CD4-positive, alpha-beta T cell (primary cell): ENCODE results near the gene MRPS31. TPM values are rescaled to one million over a fixed set of nuclear protein-coding genes. Genes with fewer than 3 reads are reported as not detected.
A peak's percentile ranks its signal among the peaks of the same experiment; 100 is the strongest.
"Not testable (repeated sequence)": the region's sequence is repeated elsewhere in the genome, so short reads cannot be mapped to it uniquely, and the experiment has no call there.

Experiments
- ATAC-seq: fragments of 200-7000 bp; cut with Tn5 transposase; one replicate; pipeline ENCODE4 v1.10.0; 2022; ENCODE audit warnings: mild to moderate bottlenecking; ENCODE audit not compliant: poor library complexity
- CTCF ChIA-PET: fragments of 350-600 bp; sonication (Branson Sonifier 250); formaldehyde crosslinking; loops from one replicate; lab custom pipeline; 2021; ENCODE audit warnings: antibody characterized with exemption, inconsistent platforms; lab: Charles Lee
- POLR2A ChIA-PET: fragments of 350-600 bp; sonication (Branson Sonifier 250); formaldehyde crosslinking; loops from one replicate; lab custom pipeline; 2021; ENCODE audit warnings: antibody characterized with exemption, inconsistent platforms; lab: Charles Lee
- DNase-seq, 14 experiments: peaks; one replicate each; pipeline ENCODE4 v3.0.0-alpha.2; 2013 to 2020; ENCODE audit warnings: mixed read lengths in 2 of 14
- H3K27ac ChIP-seq, 2 donors: one replicate each; pipeline versions ENCODE4 v1.5.1 to v1.7.0; 2013; ENCODE audit warnings: low read length in 2 of 2, low read depth in 1 of 2, mild to moderate bottlenecking in 1 of 2
- H3K27me3 ChIP-seq, 2 experiments: 1 replicate in 1 of 2; 2 replicates in 1 of 2; pipeline versions ENCODE4 v1.6.1 to v1.7.0; 2013; ENCODE audit warnings: low read length in 2 of 2, control low read depth in 1 of 2, mild to moderate bottlenecking in 1 of 2, moderate library complexity in 1 of 2; ENCODE audit not compliant: insufficient read depth in 2 of 2, control insufficient read depth in 1 of 2
- H3K36me3 ChIP-seq: one replicate; pipeline ENCODE4 v1.6.1; 2013; ENCODE audit warnings: low read length, control low read depth; ENCODE audit not compliant: insufficient read depth
- H3K4me1 ChIP-seq: one replicate; pipeline ENCODE4 v1.6.1; 2013; ENCODE audit warnings: low read length, control low read depth; ENCODE audit not compliant: insufficient read depth
- H3K4me3 ChIP-seq: one replicate; pipeline ENCODE4 v1.5.1; 2013; ENCODE audit warnings: mild to moderate bottlenecking, low read length, moderate library complexity
- H3K9me3 ChIP-seq, 2 experiments: 1 replicate in 1 of 2; 2 replicates in 1 of 2; pipeline versions ENCODE4 v1.6.1 to v1.7.0; 2013; ENCODE audit warnings: low read length in 2 of 2, mild to moderate bottlenecking in 2 of 2, control low read depth in 1 of 2, moderate library complexity in 1 of 2; ENCODE audit not compliant: control insufficient read depth in 1 of 2, insufficient read depth in 1 of 2
- H3K27ac Mint-ChIP-seq: one replicate; pipeline ENCODE4 v1.8.0; 2020; ENCODE audit warnings: mixed read lengths
- H3K27me3 Mint-ChIP-seq: one replicate; pipeline ENCODE4 v1.8.0; 2021; ENCODE audit warnings: mixed read lengths
- H3K36me3 Mint-ChIP-seq: one replicate; pipeline ENCODE4 v1.8.0; 2021; ENCODE audit warnings: low read depth, mixed read lengths
- H3K4me1 Mint-ChIP-seq: one replicate; pipeline ENCODE4 v1.8.0; 2021; ENCODE audit warnings: low read depth, mixed read lengths
- H3K4me3 Mint-ChIP-seq: one replicate; pipeline ENCODE4 v1.8.0; 2020; ENCODE audit warnings: mild to moderate bottlenecking, mixed read lengths
- H3K9me3 Mint-ChIP-seq: one replicate; pipeline ENCODE4 v1.8.0; 2020; ENCODE audit warnings: mixed read lengths
- CTCF ChIP-seq: fragments of 200-600 bp; IDR thresholded peaks from one replicate; pipeline ENCODE4 v1.8.0; 2022; ENCODE audit warnings: antibody characterized with exemption, mild to moderate bottlenecking
- intact Hi-C, 2 experiments: fragments of 100-400 bp; cut with DNase I in 1 of 2; cut with micrococcal nuclease in 1 of 2; formaldehyde crosslinking; loops; one replicate each; pipeline versions ENCODE4 v1.15.1 to v1.9.0; 2023 to 2025; cut with DNase I, micrococcal nuclease
- total RNA-seq, 174 experiments: library from RNA in 2 of 174; stranded (reverse) in 2 of 174; gene quantifications; one replicate each; pipeline ENCODE4 v1.2.3 and lab custom pipeline; 2021 to 2026

Gene MRPS31
- total RNA-seq, 2 experiments from 2014 or later = 8.3 to 9.5 TPM

- no peak for DNase-seq
Observed at GRCh38 chr13:40792284-40793051, 21.5 kb upstream of the MRPS31 start.

GRCh38 chr13:40790154-40790616 lies 19.2 kb upstream of the MRPS31 start:
- POLR2A ChIA-PET = interaction anchor here (1.0 to 2.4 kb wide), 4 partner anchors 9 to 271 kb away, joined by 3 to 16 read pairs (median 10); no protein-coding TSS in a partner anchor
- Histone ChIP-seq H3K36me3 (peaks cover 9% of the 10 kb centered on the region), H3K27ac (peak overlapping the region; percentile 36 to 56), H3K4me3 (peak overlapping the region; percentile 69), H3K9me3 (no peaks in the 10 kb centered on the region), H3K27me3 (no peaks in the 10 kb centered on the region), H3K4me1 (peaks cover 18% of the 10 kb centered on the region)
- peaks cover 23% of the 10 kb centered on the region for H3K36me3 Mint-ChIP-seq
- no peaks in the 10 kb centered on the region for H3K27me3 Mint-ChIP-seq
- no peaks in the 10 kb centered on the region for H3K9me3 Mint-ChIP-seq
- peaks cover 32% of the 10 kb centered on the region for H3K4me1 Mint-ChIP-seq
- intact Hi-C loops = no loop called here
- peak overlapping the region; percentile 92 for H3K4me3 Mint-ChIP-seq
- CTCF ChIA-PET = interaction anchor here (1.0 to 2.7 kb wide), 2 partner anchors 8 to 12 kb away, joined by 3 to 11 read pairs; no protein-coding TSS in a partner anchor
- DNase-seq (no peak), ATAC-seq (no peak)
- TF ChIP-seq CTCF = no peak
- H3K27ac Mint-ChIP-seq = peak overlapping the region; percentile 71

More at GRCh38 chr13:40792284-40793051, 21.5 kb upstream of the MRPS31 start:
- ChIA-PET CTCF (interaction anchor here (0.6 kb wide), 1 partner anchor 32 kb away, joined by 3 read pairs; no protein-coding TSS in a partner anchor), POLR2A (no interaction called here)
- Mint-ChIP-seq H3K9me3 (no peaks in the 10 kb centered on the region), H3K27ac (peak overlapping the region; percentile 69), H3K4me3 (peak overlapping the region; percentile 21), H3K4me1 (peaks cover 26% of the 10 kb centered on the region), H3K27me3 (no peaks in the 10 kb centered on the region), H3K36me3 (peaks cover 37% of the 10 kb centered on the region)
- Histone ChIP-seq H3K4me3 (no peak overlapping the region), H3K27ac (no peak overlapping the region), H3K27me3 (no peaks in the 10 kb centered on the region), H3K4me1 (peaks cover 21% of the 10 kb centered on the region), H3K36me3 (peaks cover 18% of the 10 kb centered on the region), H3K9me3 (no peaks in the 10 kb centered on the region)
- intact Hi-C loops = no loop called here
- no peak for ATAC-seq
- TF ChIP-seq CTCF = no peak

- Mint-ChIP-seq H3K27ac (peak within 1 kb of the TSS; percentile 81), H3K27me3 (no peaks in the 10 kb centered on the region), H3K9me3 (no peaks in the 10 kb centered on the region), H3K4me1 (peaks cover 27% of the 10 kb centered on the region), H3K4me3 (peak within 1 kb of the TSS; percentile 92), H3K36me3 (peaks cover 18% of the 10 kb centered on the region)
- peaks cover 8% of the 10 kb centered on the region for H3K36me3 ChIP-seq
- intact Hi-C loops = loop anchor here in 1 of 2 experiments (2.0 to 5.0 kb wide), 2 partner anchors 19 to 128 kb away; partner anchors contain the start of gene MRPS31
- TF ChIP-seq CTCF = no peak
- peaks cover 18% of the 10 kb centered on the region for H3K4me1 ChIP-seq
- no peaks in the 10 kb centered on the region for H3K27me3 ChIP-seq
- H3K4me3 ChIP-seq = peak within 1 kb of the TSS; percentile 69
- no peaks in the 10 kb centered on the region for H3K9me3 ChIP-seq
- H3K27ac ChIP-seq = peak within 1 kb of the TSS; percentile 36 to 56
- peak; percentile 86 for ATAC-seq
- peak; percentile 30 to 85 (median 68) for DNase-seq
- ChIA-PET POLR2A (interaction anchor here (1.0 to 2.4 kb wide), 8 partner anchors 9 to 271 kb away, joined by 3 to 16 read pairs (median 6); partner anchors contain the start of gene MRPS31), CTCF (interaction anchor here (1.0 to 2.7 kb wide), 3 partner anchors 9 to 19 kb away, joined by 3 to 11 read pairs (median 5); no protein-coding TSS in a partner anchor)
Observed at GRCh38 chr13:40789275-40790153, 18.5 kb upstream of the MRPS31 start, which contains the start of gene SLC25A15. SLC25A15 (plus strand) TSS chr13:40789611; CDS start chr13:40793227, 3,616 bp downstream.

GRCh38 chr13:40788540-40789274 lies 17.7 kb upstream of the MRPS31 start:
- H3K27me3 ChIP-seq, DNase-seq, H3K9me3 ChIP-seq, H3K27me3 Mint-ChIP-seq, H3K9me3 Mint-ChIP-seq, H3K36me3 ChIP-seq, ATAC-seq: not testable (repeated sequence)
- Mint-ChIP-seq H3K36me3 (peaks cover 10% of the 10 kb centered on the region), H3K4me1 (peaks cover 24% of the 10 kb centered on the region), H3K27ac (peak overlapping the region; percentile 81), H3K4me3 (peak overlapping the region; percentile 85)
- POLR2A ChIA-PET = interaction anchor here (1.3 to 2.4 kb wide), 6 partner anchors 10 to 229 kb away, joined by 3 to 16 read pairs (median 6); partner anchors contain the start of gene MRPS31
- Histone ChIP-seq H3K27ac (peak overlapping the region in 1 of 2 donors; percentile 46), H3K4me1 (peaks cover 18% of the 10 kb centered on the region), H3K4me3 (peak overlapping the region; percentile 69)
- intact Hi-C loops = loop anchor here in 1 of 2 experiments (2.0 to 5.0 kb wide), 2 partner anchors 18 to 129 kb away; partner anchors contain the start of gene MRPS31
- CTCF ChIA-PET = interaction anchor here (0.7 to 2.7 kb wide), 4 partner anchors 9 to 229 kb away, joined by 3 to 11 read pairs (median 4); no protein-coding TSS in a partner anchor
